GM12892 (cell line): ENCODE results near the gene MAPK12.

Experiments
- POLR2A ChIP-seq: IDR thresholded peaks from 2 replicates; pipeline ENCODE4 v1.6.1; 2011; ENCODE audit warnings: low read depth, low read length, control low read depth
- POLR2AphosphoS5 ChIP-seq: IDR thresholded peaks from 2 replicates; pipeline ENCODE4 v1.6.1; 2011; ENCODE audit warnings: low read depth, low read length, control low read depth
- TAF1 ChIP-seq: IDR thresholded peaks from 2 replicates; pipeline ENCODE4 v1.6.1; 2011; ENCODE audit warnings: low read depth, mild to moderate bottlenecking, control low read depth, low read length, borderline replicate concordance

- TF ChIP-seq POLR2AphosphoS5 = no peak
- no peak for TF ChIP-seq POLR2A
- TF ChIP-seq TAF1 = no peak
Measured at GRCh38 chr22:50277761-50278160, 16.3 kb upstream of the MAPK12 start.
